KMS-11 (cell line): ENCODE measurements around the gene MRPL10.

Source experiments
- H2AFZ ChIP-seq: fragments of 200-600 bp; sonication (generic); 2 replicates; pipeline ENCODE4 v1.6.1; 2016; ENCODE audit warnings: antibody characterized with exemption, mixed run types, low read depth
- H3K27ac ChIP-seq: fragments of 200-600 bp; sonication (generic); 2 replicates; pipeline ENCODE4 v1.6.1; 2016; ENCODE audit warnings: mild to moderate bottlenecking, mixed run types
- H3K27me3 ChIP-seq: fragments of 200-600 bp; sonication (generic); 2 replicates; pipeline ENCODE4 v1.6.1; 2017; ENCODE audit warnings: mild to moderate bottlenecking, low read depth, mixed run types, moderate library complexity; ENCODE audit not compliant: insufficient read depth
- H3K36me3 ChIP-seq: fragments of 200-600 bp; sonication (generic); 2 replicates; pipeline ENCODE4 v1.6.1; 2017; ENCODE audit warnings: mild to moderate bottlenecking, mixed run types; ENCODE audit not compliant: insufficient read depth
- H3K4me1 ChIP-seq: fragments of 200-600 bp; sonication (generic); 2 replicates; pipeline ENCODE4 v1.6.1; 2016; ENCODE audit warnings: mild to moderate bottlenecking, low read depth, mixed run types; ENCODE audit not compliant: poor library complexity, severe bottlenecking
- H3K4me2 ChIP-seq: fragments of 200-600 bp; sonication (generic); 2 replicates; pipeline ENCODE4 v1.7.0; 2016; ENCODE audit warnings: mild to moderate bottlenecking, mixed run types
- H3K4me3 ChIP-seq: fragments of 200-600 bp; sonication (generic); IDR thresholded peaks from 2 replicates; pipeline ENCODE4 v1.6.1; 2017; ENCODE audit warnings: low read depth, low read length, mixed read lengths; ENCODE audit not compliant: insufficient read depth
- H3K79me2 ChIP-seq: fragments of 200-600 bp; sonication (generic); 2 replicates; pipeline ENCODE4 v1.6.1; 2016; ENCODE audit warnings: low read depth, mixed run types; ENCODE audit not compliant: insufficient read depth
- H3K9ac ChIP-seq: fragments of 200-600 bp; sonication (generic); 2 replicates; pipeline ENCODE4 v1.6.1; 2016; ENCODE audit warnings: mild to moderate bottlenecking, mixed run types
- H4K20me1 ChIP-seq: fragments of 200-600 bp; sonication (generic); 2 replicates; pipeline ENCODE4 v1.6.1; 2016; ENCODE audit warnings: mild to moderate bottlenecking, mixed run types; ENCODE audit not compliant: insufficient read depth
- CTCF ChIP-seq: fragments of 200-600 bp; sonication (generic); conservative IDR thresholded peaks from 2 replicates; pipeline ENCODE4 v1.6.1; 2017; ENCODE audit warnings: low read depth, mild to moderate bottlenecking, antibody characterized with exemption, low read length, moderate library complexity, mixed read lengths

MRPL10 gene

GRCh38 chr17:47860386-47860785, 29.0 kb upstream of the MRPL10 start:
- no peak overlapping the region for H3K27ac ChIP-seq
- peaks cover 82% of the 10 kb centered on the region for H3K27me3 ChIP-seq
- no peaks in the 10 kb centered on the region for H3K4me1 ChIP-seq
- no peak overlapping the region for H2AFZ ChIP-seq
- no peak overlapping the region for H3K9ac ChIP-seq
- H3K4me2 ChIP-seq = no peak overlapping the region
- no peaks in the 10 kb centered on the region for H4K20me1 ChIP-seq
- TF ChIP-seq CTCF = no peak
- no peaks in the 10 kb centered on the region for H3K36me3 ChIP-seq
- H3K79me2 ChIP-seq = no peaks in the 10 kb centered on the region
- H3K4me3 ChIP-seq = no peak overlapping the region

GRCh38 chr17:47857551-47858455, 26.5 kb upstream of the MRPL10 start:
- peaks cover 88% of the 10 kb centered on the region for H3K27me3 ChIP-seq

GRCh38 chr17:47856830-47857229, 25.5 kb upstream of the MRPL10 start:
- Histone ChIP-seq H3K4me3 (no peak overlapping the region), H3K27ac (no peak overlapping the region), H3K9ac (no peak overlapping the region), H3K4me2 (no peak overlapping the region), H4K20me1 (no peaks in the 10 kb centered on the region), H3K79me2 (no peaks in the 10 kb centered on the region), H3K36me3 (no peaks in the 10 kb centered on the region), H3K27me3 (peaks cover 90% of the 10 kb centered on the region), H3K4me1 (no peaks in the 10 kb centered on the region), H2AFZ (no peak overlapping the region)
- no peak for TF ChIP-seq CTCF

More at GRCh38 chr17:47857551-47858455, 26.5 kb upstream of the MRPL10 start:
- no peak overlapping the region for H3K9ac ChIP-seq
- no peaks in the 10 kb centered on the region for H3K36me3 ChIP-seq
- TF ChIP-seq CTCF = no peak
- no peak overlapping the region for H3K4me2 ChIP-seq
- H4K20me1 ChIP-seq = no peaks in the 10 kb centered on the region
- H3K79me2 ChIP-seq = no peaks in the 10 kb centered on the region
- H3K4me1 ChIP-seq = no peaks in the 10 kb centered on the region
- no peak overlapping the region for H3K4me3 ChIP-seq
- H3K27ac ChIP-seq = no peak overlapping the region
- no peak overlapping the region for H2AFZ ChIP-seq

GRCh38 chr17:47855737-47856136, 24.4 kb upstream of the MRPL10 start:
- no peaks in the 10 kb centered on the region for H3K79me2 ChIP-seq
- H3K9ac ChIP-seq = no peak overlapping the region
- H3K4me2 ChIP-seq = no peak overlapping the region
- no peak overlapping the region for H2AFZ ChIP-seq
- no peak overlapping the region for H3K27ac ChIP-seq
- H3K4me1 ChIP-seq = no peaks in the 10 kb centered on the region
- TF ChIP-seq CTCF = no peak
- H3K4me3 ChIP-seq = no peak overlapping the region
- H3K36me3 ChIP-seq = no peaks in the 10 kb centered on the region
- no peaks in the 10 kb centered on the region for H4K20me1 ChIP-seq
- H3K27me3 ChIP-seq = peaks cover 93% of the 10 kb centered on the region
